Measurements from ENCODE around the gene MAP3K19.
A peak's percentile ranks its signal among the peaks of the same experiment; 100 is the strongest.

Gene MAP3K19

GRCh38 chr2:134934641-134935040 lies 112.6 kb downstream of the MAP3K19 start:
- Histone ChIP-seq H4K20me1 (ENCODE audit: control insufficient read depth, insufficient read depth, low read depth, low read length) (peaks cover 7% of the 10 kb centered on the region; the same call in 1 of the 2 replicates), H3K36me3 (ENCODE audit: control insufficient read depth, low read length) (peaks cover 71% of the 10 kb centered on the region), H3K9me2 (replicated peaks; ENCODE audit: control insufficient read depth, low read length) (no peaks in the 10 kb centered on the region), H3K4me2 (ENCODE audit: low read length) (peak overlapping the region; percentile 65), H3K9me3 (ENCODE audit: control insufficient read depth, insufficient read depth, low read length) (no peaks in the 10 kb centered on the region), H3K27me3 (ENCODE audit: control insufficient read depth, low read length) (no peaks in the 10 kb centered on the region), H3K27ac (ENCODE audit: low read depth, low read length) (no peak overlapping the region), H3K4me3 (ENCODE audit: low read length) (peak overlapping the region; percentile 50), H3F3A (ENCODE audit: control insufficient read depth, insufficient read depth) (no peaks in the 10 kb centered on the region), H3K4me1 (ENCODE audit: control insufficient read depth, low read length) (peaks cover 37% of the 10 kb centered on the region), H3K79me2 (ENCODE audit: control insufficient read depth, low read length) (peaks cover 77% of the 10 kb centered on the region)
- TF ChIP-seq EZH2phosphoT487 (IDR thresholded peaks at IDR 0.05; ENCODE audit: borderline replicate concordance, low read length): no peak
- TF ChIP-seq CTCF (IDR thresholded peaks at IDR 0.05; ENCODE audit: low read depth, low read length, poor library complexity, severe bottlenecking): no peak

- Histone ChIP-seq H3K79me2 (ENCODE audit: control insufficient read depth, low read length) (peaks cover 81% of the 10 kb centered on the region), H3K27me3 (ENCODE audit: control insufficient read depth, low read length) (no peaks in the 10 kb centered on the region), H3K4me2 (ENCODE audit: low read length) (peak overlapping the region; percentile 65), H3K27ac (ENCODE audit: low read depth, low read length) (no peak overlapping the region), H3K36me3 (ENCODE audit: control insufficient read depth, low read length) (peaks cover 68% of the 10 kb centered on the region), H3K9me3 (ENCODE audit: control insufficient read depth, insufficient read depth, low read length) (no peaks in the 10 kb centered on the region), H3K4me1 (ENCODE audit: control insufficient read depth, low read length) (peaks cover 37% of the 10 kb centered on the region), H3K4me3 (ENCODE audit: low read length) (peak overlapping the region; percentile 50), H3F3A (ENCODE audit: control insufficient read depth, insufficient read depth) (no peaks in the 10 kb centered on the region), H4K20me1 (ENCODE audit: control insufficient read depth, insufficient read depth, low read depth, low read length) (peaks cover 7% of the 10 kb centered on the region; the same call in 1 of the 2 replicates), H3K9me2 (replicated peaks; ENCODE audit: control insufficient read depth, low read length) (no peaks in the 10 kb centered on the region)
- TF ChIP-seq CTCF (IDR thresholded peaks at IDR 0.05; ENCODE audit: low read depth, low read length, poor library complexity, severe bottlenecking): no peak
- TF ChIP-seq EZH2phosphoT487 (IDR thresholded peaks at IDR 0.05; ENCODE audit: borderline replicate concordance, low read length): no peak
Observed at GRCh38 chr2:134934150-134934549, 113.1 kb downstream of the MAP3K19 start.

GRCh38 chr2:134933732-134934131 lies 113.5 kb downstream of the MAP3K19 start:
- no peaks in the 10 kb centered on the region for H3F3A ChIP-seq (ENCODE audit: control insufficient read depth, insufficient read depth)
- no peaks in the 10 kb centered on the region for H3K9me2 ChIP-seq (replicated peaks; ENCODE audit: control insufficient read depth, low read length)
- H3K4me3 ChIP-seq (ENCODE audit: low read length): no peak overlapping the region
- H4K20me1 ChIP-seq (ENCODE audit: control insufficient read depth, insufficient read depth, low read depth, low read length): peaks cover 7% of the 10 kb centered on the region; the same call in 1 of the 2 replicates
- H3K9me3 ChIP-seq (ENCODE audit: control insufficient read depth, insufficient read depth, low read length): no peaks in the 10 kb centered on the region
- no peaks in the 10 kb centered on the region for H3K27me3 ChIP-seq (ENCODE audit: control insufficient read depth, low read length)
- peaks cover 64% of the 10 kb centered on the region for H3K36me3 ChIP-seq (ENCODE audit: control insufficient read depth, low read length)
- H3K4me2 ChIP-seq (ENCODE audit: low read length): peak overlapping the region; percentile 65
- H3K4me1 ChIP-seq (ENCODE audit: control insufficient read depth, low read length): peaks cover 37% of the 10 kb centered on the region
- TF ChIP-seq EZH2phosphoT487 (IDR thresholded peaks at IDR 0.05; ENCODE audit: borderline replicate concordance, low read length) (no peak), CTCF (IDR thresholded peaks at IDR 0.05; ENCODE audit: low read depth, low read length, poor library complexity, severe bottlenecking) (no peak)
- peaks cover 85% of the 10 kb centered on the region for H3K79me2 ChIP-seq (ENCODE audit: control insufficient read depth, low read length)
- H3K27ac ChIP-seq (ENCODE audit: low read depth, low read length): no peak overlapping the region

Measured in DOHH2 (cell line).